GM12878 (cell line): ENCODE data around the gene VPS52. TPM values are rescaled to one million over a fixed set of nuclear protein-coding genes. Genes with fewer than 3 reads are reported as not detected.
A peak's percentile ranks its signal among the peaks of the same experiment; 100 is the strongest.

Experiments used
- CBFB ChIP-seq: IDR thresholded peaks from 2 replicates; pipeline ENCODE4 v1.6.1; 2016; ENCODE audit warnings: antibody characterized with exemption, low read depth
- CBX5 ChIP-seq: sonication (generic); IDR thresholded peaks from 2 replicates; pipeline ENCODE4 v1.6.1; 2016; ENCODE audit warnings: low read depth, moderate library complexity, mild to moderate bottlenecking, inconsistent platforms
- FOS ChIP-seq: IDR thresholded peaks from 3 replicates; pipeline ENCODE4 v1.6.1; 2011; ENCODE audit warnings: borderline replicate concordance; ENCODE audit not compliant: insufficient read length; ENCODE audit errors: extremely low read depth
- GATAD2B ChIP-seq: fragments of 450-650 bp; conservative IDR thresholded peaks from 2 replicates; pipeline ENCODE4 v1.6.1; 2017; ENCODE audit warnings: low read depth, mild to moderate bottlenecking, moderate library complexity
- HDAC6 ChIP-seq: fragments of 200-600 bp; sonication (generic); IDR thresholded peaks from one replicate; pipeline ENCODE4 v1.8.0; 2017; ENCODE audit warnings: antibody characterized with exemption; ENCODE audit not compliant: unreplicated experiment
- HDGF ChIP-seq: fragments of 450-650 bp; IDR thresholded peaks from 2 replicates; pipeline ENCODE4 v1.6.1; 2016; ENCODE audit warnings: antibody characterized with exemption
- KAT2A ChIP-seq: conservative IDR thresholded peaks from 2 replicates; pipeline ENCODE4 v1.6.1; 2011; ENCODE audit warnings: low read depth, low read length; ENCODE audit not compliant: control insufficient read depth
- MYB ChIP-seq: fragments of 150-350 bp; IDR thresholded peaks from 2 replicates; pipeline ENCODE4 v1.6.1; 2014; ENCODE audit warnings: mild to moderate bottlenecking, low read depth, low read length, borderline replicate concordance
- POLR2AphosphoS5 ChIP-seq: IDR thresholded peaks from 2 replicates; pipeline ENCODE4 v1.6.1; 2011; ENCODE audit warnings: mild to moderate bottlenecking, low read length, inconsistent platforms
- TARDBP ChIP-seq: IDR thresholded peaks from 2 replicates; pipeline ENCODE4 v1.6.1; 2016; ENCODE audit warnings: borderline replicate concordance
- ZSCAN29 ChIP-seq: fragments of 450-650 bp; IDR thresholded peaks from 2 replicates; pipeline ENCODE4 v1.6.1; 2017; ENCODE audit warnings: mild to moderate bottlenecking, moderate library complexity
- polyA plus RNA-seq, 11 experiments: library from polyadenylated mRNA; depleted of rRNA in 4 of 11; unstranded in 6 of 11; stranded (reverse) in 5 of 11; fragments of >200 nt; fragmentation: Nextera tagmentation in 4 of 11; fragmentation: Illumina TruSeq in 1 of 11; extraction: Ambion mirVana in 4 of 11; extraction: Trizol in 1 of 11; gene quantifications; 1 replicate in 1 of 11; 2 replicates in 10 of 11; pipeline versions ENCODE4 v1.2.1 to v1.2.3, GENCODE V29; 2011 to 2016; ENCODE audit warnings: inconsistent platforms in 2 of 11, missing spikeins in 2 of 11, low read depth in 1 of 11
- total RNA-seq, 4 experiments: library from RNA; depleted of rRNA in 3 of 4; stranded (reverse); fragments of >200 nt in 3 of 4; fragmentation: Illumina TruSeq in 1 of 4; extraction: Trizol in 1 of 4; gene quantifications; 2 replicates each; pipeline versions ENCODE4 v1.2.1 to v1.2.3, GENCODE V29; 2013 to 2021
- TF ChIP-seq, protein P1 (sequence below): fragments of 450-650 bp; IDR thresholded peaks from 2 replicates; pipeline ENCODE4 v1.6.1; 2016; ENCODE audit warnings: mild to moderate bottlenecking, moderate library complexity, borderline replicate concordance
- TF ChIP-seq, protein P2 (sequence below): fragments of 450-650 bp; IDR thresholded peaks from 2 replicates; pipeline ENCODE4 v1.6.1; 2016; ENCODE audit warnings: mild to moderate bottlenecking
- TF ChIP-seq, protein P3 (sequence below): fragments of 450-650 bp; formaldehyde crosslinking; IDR thresholded peaks from 2 replicates; pipeline ENCODE4 v1.5.0; 2022; ENCODE audit warnings: mild to moderate bottlenecking, missing genetic modification characterization
- TF ChIP-seq, protein P4 (sequence below): fragments of 150-350 bp; IDR thresholded peaks from 2 replicates; pipeline ENCODE4 v1.6.1; 2016; ENCODE audit warnings: low read depth, low read length

VPS52 gene
- total and polyA plus RNA-seq, 10 of the 15 experiments (the other 5 are each of a cell fraction or from before 2014, with no cell fraction given) = 11.3 to 52.7 (median 36.7) TPM

DNA sequence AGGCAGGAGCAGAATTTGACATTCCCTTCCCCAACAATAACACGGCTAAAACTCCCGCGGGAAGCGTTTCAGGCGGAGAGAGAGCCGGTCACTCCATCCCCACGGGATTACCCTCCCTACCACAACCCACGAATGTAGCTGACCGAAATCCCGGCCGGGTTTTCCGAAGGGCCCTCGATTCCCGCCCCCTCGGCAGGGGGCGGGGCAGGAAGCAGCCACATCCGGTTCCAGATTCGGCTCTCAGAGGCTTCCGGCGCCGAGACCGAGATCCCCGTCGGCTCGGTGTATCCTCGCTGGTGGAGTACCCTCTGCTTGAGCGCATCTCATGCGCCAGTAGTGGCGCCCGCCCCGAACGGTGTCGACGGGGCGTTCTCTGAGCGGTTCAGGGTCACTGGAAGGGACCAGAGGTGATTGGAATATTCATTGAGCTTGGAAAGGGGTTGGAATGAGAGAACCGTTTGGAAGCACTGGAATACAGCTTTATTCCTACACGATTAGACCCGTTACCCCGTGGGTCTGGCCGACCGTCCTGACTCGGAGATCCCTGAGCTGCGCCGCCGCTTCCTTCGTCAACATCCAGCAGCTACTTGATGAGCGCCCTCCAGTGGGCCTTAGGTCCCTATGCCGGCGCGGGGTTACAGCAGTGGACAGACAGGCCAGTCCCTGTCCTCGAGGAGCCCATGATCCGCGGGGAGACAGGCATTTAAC is 27.7 kb upstream of the VPS52 start (continued):
- TF ChIP-seq ZSCAN29 = peak; percentile 57; the same call in 1 of the 2 replicates
- no peak for TF ChIP-seq HDAC6
- TF ChIP-seq KAT2A = no peak
- TF ChIP-seq, protein P1, sequence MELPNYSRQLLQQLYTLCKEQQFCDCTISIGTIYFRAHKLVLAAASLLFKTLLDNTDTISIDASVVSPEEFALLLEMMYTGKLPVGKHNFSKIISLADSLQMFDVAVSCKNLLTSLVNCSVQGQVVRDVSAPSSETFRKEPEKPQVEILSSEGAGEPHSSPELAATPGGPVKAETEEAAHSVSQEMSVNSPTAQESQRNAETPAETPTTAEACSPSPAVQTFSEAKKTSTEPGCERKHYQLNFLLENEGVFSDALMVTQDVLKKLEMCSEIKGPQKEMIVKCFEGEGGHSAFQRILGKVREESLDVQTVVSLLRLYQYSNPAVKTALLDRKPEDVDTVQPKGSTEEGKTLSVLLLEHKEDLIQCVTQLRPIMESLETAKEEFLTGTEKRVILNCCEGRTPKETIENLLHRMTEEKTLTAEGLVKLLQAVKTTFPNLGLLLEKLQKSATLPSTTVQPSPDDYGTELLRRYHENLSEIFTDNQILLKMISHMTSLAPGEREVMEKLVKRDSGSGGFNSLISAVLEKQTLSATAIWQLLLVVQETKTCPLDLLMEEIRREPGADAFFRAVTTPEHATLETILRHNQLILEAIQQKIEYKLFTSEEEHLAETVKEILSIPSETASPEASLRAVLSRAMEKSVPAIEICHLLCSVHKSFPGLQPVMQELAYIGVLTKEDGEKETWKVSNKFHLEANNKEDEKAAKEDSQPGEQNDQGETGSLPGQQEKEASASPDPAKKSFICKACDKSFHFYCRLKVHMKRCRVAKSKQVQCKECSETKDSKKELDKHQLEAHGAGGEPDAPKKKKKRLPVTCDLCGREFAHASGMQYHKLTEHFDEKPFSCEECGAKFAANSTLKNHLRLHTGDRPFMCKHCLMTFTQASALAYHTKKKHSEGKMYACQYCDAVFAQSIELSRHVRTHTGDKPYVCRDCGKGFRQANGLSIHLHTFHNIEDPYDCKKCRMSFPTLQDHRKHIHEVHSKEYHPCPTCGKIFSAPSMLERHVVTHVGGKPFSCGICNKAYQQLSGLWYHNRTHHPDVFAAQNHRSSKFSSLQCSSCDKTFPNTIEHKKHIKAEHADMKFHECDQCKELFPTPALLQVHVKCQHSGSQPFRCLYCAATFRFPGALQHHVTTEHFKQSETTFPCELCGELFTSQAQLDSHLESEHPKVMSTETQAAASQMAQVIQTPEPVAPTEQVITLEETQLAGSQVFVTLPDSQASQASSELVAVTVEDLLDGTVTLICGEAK = peak; percentile 88
- TF ChIP-seq GATAD2B = peak; percentile 74; the same call in 1 of the 2 replicates
- TF ChIP-seq, protein P2, sequence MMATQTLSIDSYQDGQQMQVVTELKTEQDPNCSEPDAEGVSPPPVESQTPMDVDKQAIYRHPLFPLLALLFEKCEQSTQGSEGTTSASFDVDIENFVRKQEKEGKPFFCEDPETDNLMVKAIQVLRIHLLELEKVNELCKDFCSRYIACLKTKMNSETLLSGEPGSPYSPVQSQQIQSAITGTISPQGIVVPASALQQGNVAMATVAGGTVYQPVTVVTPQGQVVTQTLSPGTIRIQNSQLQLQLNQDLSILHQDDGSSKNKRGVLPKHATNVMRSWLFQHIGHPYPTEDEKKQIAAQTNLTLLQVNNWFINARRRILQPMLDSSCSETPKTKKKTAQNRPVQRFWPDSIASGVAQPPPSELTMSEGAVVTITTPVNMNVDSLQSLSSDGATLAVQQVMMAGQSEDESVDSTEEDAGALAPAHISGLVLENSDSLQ = no peak; the same call in 1 of the 2 replicates
- TF ChIP-seq MYB = no peak
- TF ChIP-seq, protein P3, sequence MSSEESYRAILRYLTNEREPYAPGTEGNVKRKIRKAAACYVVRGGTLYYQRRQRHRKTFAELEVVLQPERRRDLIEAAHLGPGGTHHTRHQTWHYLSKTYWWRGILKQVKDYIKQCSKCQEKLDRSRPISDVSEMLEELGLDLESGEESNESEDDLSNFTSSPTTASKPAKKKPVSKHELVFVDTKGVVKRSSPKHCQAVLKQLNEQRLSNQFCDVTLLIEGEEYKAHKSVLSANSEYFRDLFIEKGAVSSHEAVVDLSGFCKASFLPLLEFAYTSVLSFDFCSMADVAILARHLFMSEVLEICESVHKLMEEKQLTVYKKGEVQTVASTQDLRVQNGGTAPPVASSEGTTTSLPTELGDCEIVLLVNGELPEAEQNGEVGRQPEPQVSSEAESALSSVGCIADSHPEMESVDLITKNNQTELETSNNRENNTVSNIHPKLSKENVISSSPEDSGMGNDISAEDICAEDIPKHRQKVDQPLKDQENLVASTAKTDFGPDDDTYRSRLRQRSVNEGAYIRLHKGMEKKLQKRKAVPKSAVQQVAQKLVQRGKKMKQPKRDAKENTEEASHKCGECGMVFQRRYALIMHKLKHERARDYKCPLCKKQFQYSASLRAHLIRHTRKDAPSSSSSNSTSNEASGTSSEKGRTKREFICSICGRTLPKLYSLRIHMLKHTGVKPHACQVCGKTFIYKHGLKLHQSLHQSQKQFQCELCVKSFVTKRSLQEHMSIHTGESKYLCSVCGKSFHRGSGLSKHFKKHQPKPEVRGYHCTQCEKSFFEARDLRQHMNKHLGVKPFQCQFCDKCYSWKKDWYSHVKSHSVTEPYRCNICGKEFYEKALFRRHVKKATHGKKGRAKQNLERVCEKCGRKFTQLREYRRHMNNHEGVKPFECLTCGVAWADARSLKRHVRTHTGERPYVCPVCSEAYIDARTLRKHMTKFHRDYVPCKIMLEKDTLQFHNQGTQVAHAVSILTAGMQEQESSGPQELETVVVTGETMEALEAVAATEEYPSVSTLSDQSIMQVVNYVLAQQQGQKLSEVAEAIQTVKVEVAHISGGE (CRISPR knock-in tag) = peak; percentile 17; the same call in 1 of the 2 replicates
- TF ChIP-seq CBFB = peak; percentile 98
- TF ChIP-seq CBX5 = no peak
- TF ChIP-seq, protein P4, sequence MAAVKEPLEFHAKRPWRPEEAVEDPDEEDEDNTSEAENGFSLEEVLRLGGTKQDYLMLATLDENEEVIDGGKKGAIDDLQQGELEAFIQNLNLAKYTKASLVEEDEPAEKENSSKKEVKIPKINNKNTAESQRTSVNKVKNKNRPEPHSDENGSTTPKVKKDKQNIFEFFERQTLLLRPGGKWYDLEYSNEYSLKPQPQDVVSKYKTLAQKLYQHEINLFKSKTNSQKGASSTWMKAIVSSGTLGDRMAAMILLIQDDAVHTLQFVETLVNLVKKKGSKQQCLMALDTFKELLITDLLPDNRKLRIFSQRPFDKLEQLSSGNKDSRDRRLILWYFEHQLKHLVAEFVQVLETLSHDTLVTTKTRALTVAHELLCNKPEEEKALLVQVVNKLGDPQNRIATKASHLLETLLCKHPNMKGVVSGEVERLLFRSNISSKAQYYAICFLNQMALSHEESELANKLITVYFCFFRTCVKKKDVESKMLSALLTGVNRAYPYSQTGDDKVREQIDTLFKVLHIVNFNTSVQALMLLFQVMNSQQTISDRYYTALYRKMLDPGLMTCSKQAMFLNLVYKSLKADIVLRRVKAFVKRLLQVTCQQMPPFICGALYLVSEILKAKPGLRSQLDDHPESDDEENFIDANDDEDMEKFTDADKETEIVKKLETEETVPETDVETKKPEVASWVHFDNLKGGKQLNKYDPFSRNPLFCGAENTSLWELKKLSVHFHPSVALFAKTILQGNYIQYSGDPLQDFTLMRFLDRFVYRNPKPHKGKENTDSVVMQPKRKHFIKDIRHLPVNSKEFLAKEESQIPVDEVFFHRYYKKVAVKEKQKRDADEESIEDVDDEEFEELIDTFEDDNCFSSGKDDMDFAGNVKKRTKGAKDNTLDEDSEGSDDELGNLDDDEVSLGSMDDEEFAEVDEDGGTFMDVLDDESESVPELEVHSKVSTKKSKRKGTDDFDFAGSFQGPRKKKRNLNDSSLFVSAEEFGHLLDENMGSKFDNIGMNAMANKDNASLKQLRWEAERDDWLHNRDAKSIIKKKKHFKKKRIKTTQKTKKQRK = no peak
- peak; percentile 28; the same call in 1 of the 2 replicates for TF ChIP-seq TARDBP
- TF ChIP-seq POLR2AphosphoS5 = peak; percentile 91
- TF ChIP-seq FOS = no peak
- no peak; the same call in 1 of the 2 replicates for TF ChIP-seq HDGF
